Activated T-cell treated with anti-CD3 and anti-CD28 coated beads, Interleukin-2, amount 50 U/mL, for 4 hours (primary cell): ENCODE results near the gene DHRS4. TPM values are rescaled to one million over a fixed set of nuclear protein-coding genes. Genes with fewer than 3 reads are reported as not detected.
"Not testable (repeated sequence)": the region's sequence is repeated elsewhere in the genome, so short reads cannot be mapped to it uniquely, and the experiment has no call there.

ENCODE experiments used
- ATAC-seq, 2 donors: fragments of 200-7000 bp; cut with Tn5 transposase; one replicate each; pipeline ENCODE4 v1.10.0; 2021
- DNase-seq: peaks from one replicate; pipeline ENCODE4 v3.0.0-alpha.2; 2020
- H3K27me3 Mint-ChIP-seq: one replicate; pipeline ENCODE4 v1.8.0; 2021; ENCODE audit warnings: low read depth, mixed read lengths
- H3K36me3 Mint-ChIP-seq: one replicate; pipeline ENCODE4 v1.8.0; 2022; ENCODE audit warnings: mixed read lengths; ENCODE audit not compliant: insufficient read depth
- H3K4me1 Mint-ChIP-seq: one replicate; pipeline ENCODE4 v1.8.0; 2021; ENCODE audit warnings: low read depth, mixed read lengths
- H3K4me3 Mint-ChIP-seq: one replicate; pipeline ENCODE4 v1.8.0; 2021; ENCODE audit warnings: mild to moderate bottlenecking, moderate library complexity, mixed read lengths
- H3K9me3 Mint-ChIP-seq: one replicate; pipeline ENCODE4 v1.8.0; 2021; ENCODE audit warnings: mixed read lengths
- total RNA-seq, 3 donors: library from RNA; stranded (reverse); gene quantifications; one replicate each; pipeline ENCODE4 v1.2.1, GENCODE V29; 2021

Gene DHRS4
- total RNA-seq, 3 donors from 2014 or later, result 12.6 to 23.0 (median 19.4) TPM

DNA sequence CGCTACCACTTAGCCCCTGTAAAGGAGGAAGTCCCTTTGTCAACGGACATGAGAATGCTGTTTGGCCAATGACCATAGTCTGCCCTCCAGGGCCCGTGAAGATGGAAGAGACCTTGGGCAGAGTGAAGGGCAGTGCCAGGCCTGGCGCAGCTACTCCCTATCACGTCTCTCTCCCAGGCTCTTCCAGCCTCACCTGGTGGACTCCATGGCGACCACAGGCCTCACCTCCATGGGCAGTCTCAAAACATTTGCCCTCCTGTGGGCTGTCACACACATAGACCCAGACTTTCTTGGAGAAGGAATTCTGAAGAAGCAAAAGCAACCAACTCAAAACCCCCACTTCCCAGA, 480 bp upstream of the DHRS4 start:
- not testable (repeated sequence) for H3K9me3 Mint-ChIP-seq, H3K27me3 Mint-ChIP-seq, DNase-seq, ATAC-seq
- Mint-ChIP-seq H3K36me3 (peaks cover 14% of the 10 kb centered on the region), H3K4me3 (peak overlapping the region; percentile 92), H3K4me1 (peaks cover 27% of the 10 kb centered on the region)

- DNase-seq, H3K9me3 Mint-ChIP-seq, H3K27me3 Mint-ChIP-seq: not testable (repeated sequence)
- H3K36me3 Mint-ChIP-seq, result peaks cover 13% of the 10 kb centered on the region
- peak overlapping the region; percentile 92 for H3K4me3 Mint-ChIP-seq
- H3K4me1 Mint-ChIP-seq, result peaks cover 25% of the 10 kb centered on the region
- ATAC-seq, result peak in 1 of 2 donors; percentile 13
Observed at GRCh38 chr14:23954279-23954614, 677 bp downstream of the DHRS4 start.

DNA sequence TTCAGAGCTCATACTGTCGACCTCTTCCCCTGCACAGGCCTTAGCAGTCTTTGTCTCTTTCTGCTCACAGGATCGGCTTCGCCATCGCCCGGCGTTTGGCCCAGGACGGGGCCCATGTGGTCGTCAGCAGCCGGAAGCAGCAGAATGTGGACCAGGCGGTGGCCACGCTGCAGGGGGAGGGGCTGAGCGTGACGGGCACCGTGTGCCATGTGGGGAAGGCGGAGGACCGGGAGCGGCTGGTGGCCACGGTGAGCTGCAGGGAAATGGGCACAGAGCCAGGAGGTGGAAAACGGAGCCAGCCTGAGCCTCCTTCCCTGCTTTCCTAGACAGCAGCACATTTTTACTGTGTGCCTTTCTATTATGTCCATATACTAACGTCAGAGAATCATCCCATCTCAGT, 1.4 kb downstream of the DHRS4 start:
- Mint-ChIP-seq H3K36me3 (peaks cover 13% of the 10 kb centered on the region), H3K4me1 (peaks cover 25% of the 10 kb centered on the region)
- not testable (repeated sequence) for H3K4me3 Mint-ChIP-seq, DNase-seq, ATAC-seq, H3K27me3 Mint-ChIP-seq, H3K9me3 Mint-ChIP-seq

GRCh38 chr14:23955811-23956210, 2.2 kb downstream of the DHRS4 start:
- not testable (repeated sequence) for H3K4me3 Mint-ChIP-seq, ATAC-seq, H3K9me3 Mint-ChIP-seq, DNase-seq, H3K27me3 Mint-ChIP-seq
- peaks cover 13% of the 10 kb centered on the region for H3K36me3 Mint-ChIP-seq
- peaks cover 25% of the 10 kb centered on the region for H3K4me1 Mint-ChIP-seq

- not testable (repeated sequence) for H3K4me3 Mint-ChIP-seq, ATAC-seq, H3K9me3 Mint-ChIP-seq, DNase-seq, H3K27me3 Mint-ChIP-seq, H3K4me1 Mint-ChIP-seq
- peaks cover 13% of the 10 kb centered on the region for H3K36me3 Mint-ChIP-seq
Observed at GRCh38 chr14:23957913-23958569, 4.5 kb downstream of the DHRS4 start.

- ATAC-seq, H3K4me3 Mint-ChIP-seq, H3K36me3 Mint-ChIP-seq, DNase-seq, H3K9me3 Mint-ChIP-seq, H3K27me3 Mint-ChIP-seq, H3K4me1 Mint-ChIP-seq: not testable (repeated sequence)
Observed at GRCh38 chr14:23960899-23961298, 7.3 kb downstream of the DHRS4 start.

DNA sequence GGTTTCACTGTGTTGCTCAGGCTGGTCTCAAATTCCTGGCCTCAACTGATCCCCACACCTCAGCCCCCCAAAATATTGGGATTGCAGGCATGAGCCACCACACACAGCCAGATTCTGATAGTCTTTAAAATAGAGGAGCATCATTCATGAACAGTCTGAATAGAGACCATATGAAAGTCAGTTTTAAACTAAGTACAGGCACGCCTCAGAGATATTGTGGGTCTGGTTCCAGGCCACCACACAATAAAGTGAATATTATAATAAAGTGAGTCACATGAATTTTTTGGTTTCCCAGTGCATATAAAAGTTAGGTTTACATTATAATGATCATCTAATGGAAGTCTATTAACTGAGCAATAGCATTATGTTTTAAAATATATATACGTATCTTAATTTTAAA, 8.1 kb downstream of the DHRS4 start:
- H3K9me3 Mint-ChIP-seq, DNase-seq, H3K4me1 Mint-ChIP-seq, ATAC-seq, H3K27me3 Mint-ChIP-seq, H3K4me3 Mint-ChIP-seq, H3K36me3 Mint-ChIP-seq: not testable (repeated sequence)

DNA sequence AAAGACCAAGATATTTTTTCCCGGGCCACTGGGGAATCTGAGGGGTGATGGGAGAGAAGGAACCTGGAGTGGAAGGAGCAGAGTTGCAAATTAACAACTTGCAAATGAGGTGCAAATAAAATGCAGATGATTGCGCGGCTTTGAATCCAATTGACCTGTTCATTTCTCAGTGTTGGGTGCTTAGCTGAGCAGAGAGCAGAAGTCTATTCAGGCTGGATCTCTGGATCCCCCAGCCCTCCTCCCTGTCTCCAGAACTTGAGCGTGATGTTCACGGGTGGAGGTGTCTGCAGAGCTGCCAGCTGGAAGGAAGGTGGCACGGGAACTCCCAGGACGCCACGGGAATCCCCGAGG, 15.5 kb downstream of the DHRS4 start:
- not testable (repeated sequence) for H3K27me3 Mint-ChIP-seq, DNase-seq, H3K4me3 Mint-ChIP-seq, ATAC-seq, H3K9me3 Mint-ChIP-seq, H3K4me1 Mint-ChIP-seq, H3K36me3 Mint-ChIP-seq

- peak; percentile 93 for ATAC-seq
- DNase-seq, result peak; percentile 51
- H3K4me3 Mint-ChIP-seq, result peak overlapping the region; percentile 46
- not testable (repeated sequence) for H3K4me1 Mint-ChIP-seq, H3K27me3 Mint-ChIP-seq, H3K9me3 Mint-ChIP-seq, H3K36me3 Mint-ChIP-seq
Observed at GRCh38 chr14:23969481-23970282, 16.1 kb downstream of the DHRS4 start.

DNA sequence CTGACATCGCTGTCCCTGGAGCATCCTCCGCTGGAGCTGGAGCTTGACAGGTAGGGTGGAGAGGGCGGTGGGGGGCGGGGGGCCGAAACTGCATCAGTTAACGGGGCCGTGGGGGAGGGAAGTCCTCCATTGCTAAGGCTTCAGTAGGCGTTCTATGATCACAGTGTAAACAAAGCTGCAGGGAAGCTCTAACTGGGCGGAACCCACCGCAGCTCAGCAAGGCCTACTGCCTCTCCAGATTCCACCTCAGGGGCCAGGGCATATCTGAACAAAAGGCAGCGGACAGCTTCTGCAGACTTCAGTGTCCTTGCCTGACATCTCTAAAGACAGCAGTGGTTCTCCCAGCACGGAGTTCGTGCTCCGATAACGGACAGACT, 16.7 kb downstream of the DHRS4 start:
- H3K4me3 Mint-ChIP-seq, H3K9me3 Mint-ChIP-seq, DNase-seq, H3K27me3 Mint-ChIP-seq, H3K36me3 Mint-ChIP-seq, H3K4me1 Mint-ChIP-seq: not testable (repeated sequence)
- peak in 1 of 2 donors; percentile 20 for ATAC-seq

GRCh38 chr14:23973178-23973577, 19.6 kb downstream of the DHRS4 start:
- not testable (repeated sequence) for H3K27me3 Mint-ChIP-seq, H3K9me3 Mint-ChIP-seq, H3K36me3 Mint-ChIP-seq, ATAC-seq, H3K4me3 Mint-ChIP-seq, H3K4me1 Mint-ChIP-seq, DNase-seq

GRCh38 chr14:23974041-23974440, 20.5 kb downstream of the DHRS4 start:
- not testable (repeated sequence) for ATAC-seq, H3K4me3 Mint-ChIP-seq, DNase-seq, H3K9me3 Mint-ChIP-seq, H3K27me3 Mint-ChIP-seq, H3K4me1 Mint-ChIP-seq, H3K36me3 Mint-ChIP-seq

GRCh38 chr14:23977208-23977607, 23.6 kb downstream of the DHRS4 start:
- H3K36me3 Mint-ChIP-seq, H3K27me3 Mint-ChIP-seq, H3K9me3 Mint-ChIP-seq, H3K4me1 Mint-ChIP-seq, H3K4me3 Mint-ChIP-seq, DNase-seq: not testable (repeated sequence)
- peak; percentile 58 to 63 for ATAC-seq

DNA sequence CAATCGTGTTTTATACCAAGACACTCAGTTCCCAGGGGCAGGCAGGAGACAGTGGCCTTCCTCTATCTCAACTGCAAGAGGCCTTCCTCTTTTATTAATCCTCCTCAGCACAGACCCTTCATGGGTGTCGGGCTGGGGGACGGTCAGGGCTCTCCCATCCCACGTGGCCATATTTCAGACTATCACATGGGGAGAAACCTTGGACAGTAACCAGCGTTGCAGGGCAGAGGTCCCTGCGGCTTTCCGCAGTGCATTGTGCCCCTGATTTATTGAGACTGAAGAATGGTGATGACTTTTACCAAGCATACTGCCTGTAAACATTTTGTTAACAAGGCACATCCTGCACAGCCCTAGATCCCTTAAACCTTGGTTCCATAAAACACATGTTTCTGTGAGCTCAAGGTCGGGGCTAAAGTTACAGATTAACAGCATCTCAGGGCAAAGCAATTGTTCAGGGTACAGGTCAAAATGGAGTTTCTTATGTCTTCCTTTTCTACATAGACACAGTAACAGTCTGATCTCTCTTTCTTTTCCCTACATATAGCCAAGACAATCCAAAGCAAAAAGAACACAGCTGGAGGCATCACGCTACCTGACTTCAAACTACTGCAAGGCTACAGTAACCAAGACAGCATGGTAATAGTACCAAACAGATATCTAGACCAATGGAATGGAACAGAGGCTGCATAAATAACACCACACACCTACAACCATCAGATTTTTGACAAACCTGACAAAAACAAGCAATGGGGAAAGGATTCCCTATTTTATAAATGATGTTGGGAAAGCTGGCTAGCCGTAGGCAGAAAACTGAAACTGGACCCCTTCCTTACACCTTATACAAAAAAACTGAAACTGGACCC, 28.6 kb downstream of the DHRS4 start:
- ATAC-seq, H3K36me3 Mint-ChIP-seq, H3K9me3 Mint-ChIP-seq, DNase-seq, H3K27me3 Mint-ChIP-seq, H3K4me3 Mint-ChIP-seq, H3K4me1 Mint-ChIP-seq: not testable (repeated sequence)
